Measurements from ENCODE around the gene ERC2.

- no peak for TF ChIP-seq CTCF (conservative IDR thresholded peaks at IDR 0.05; ENCODE audit: low read depth, low read length)
- no peak for TF ChIP-seq EZH2 (IDR thresholded peaks at IDR 0.05; ENCODE audit: low read length, unreplicated experiment)
- no peak for TF ChIP-seq EZH2phosphoT487 (IDR thresholded peaks at IDR 0.05; ENCODE audit: borderline replicate concordance, low read length)
These were observed 837.9 kb downstream of the ERC2 start for GRCh38 chr3:55630280-55630920.

Data from PC-3 (cell line).